Esophagus muscularis mucosa (tissue), 3 donors: ENCODE data around the gene HS2ST1.

Experiments
- POLR2A ChIP-seq: fragments of 450-650 bp; IDR thresholded peaks from one replicate; pipeline ENCODE4 v1.6.1; 2017; ENCODE audit warnings: antibody characterized with exemption, moderate library complexity, mild to moderate bottlenecking, low read depth
- POLR2AphosphoS5 ChIP-seq, 2 donors: sonication (generic); formaldehyde crosslinking; IDR thresholded peaks; one replicate each; pipeline ENCODE4 v1.6.1; 2017; ENCODE audit warnings: antibody characterized with exemption in 2 of 2
- TF ChIP-seq, protein P1 (sequence below), 3 experiments: fragments of 200-600 bp in 2 of 3; fragments of 450-650 bp in 1 of 3; sonication (generic) in 2 of 3; IDR thresholded peaks; one replicate each; pipeline ENCODE4 v1.5.1; 2017 to 2019; ENCODE audit warnings: antibody characterized with exemption in 3 of 3, mild to moderate bottlenecking in 2 of 3, moderate library complexity in 1 of 3

DNA sequence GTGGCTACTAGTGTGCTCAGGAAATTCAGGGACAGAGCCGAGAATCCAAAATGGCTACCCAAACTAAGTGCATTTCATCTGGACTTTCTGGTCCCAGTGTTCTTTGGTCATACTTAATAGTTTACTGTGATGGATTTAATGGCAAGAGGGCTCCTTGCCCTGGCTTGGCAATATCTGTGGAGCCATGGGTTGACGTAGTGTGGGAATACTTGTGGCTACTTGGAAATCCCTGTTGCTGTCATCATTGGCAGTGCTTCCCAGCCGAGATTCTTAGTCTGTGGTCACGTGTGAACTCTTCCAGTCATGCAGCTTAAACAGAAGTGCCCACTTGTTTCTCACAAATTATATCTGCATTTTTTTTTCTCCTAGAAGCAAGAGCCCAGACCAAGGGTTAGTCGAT lies 198.9 kb downstream of the HS2ST1 start:
- TF ChIP-seq, protein P1, sequence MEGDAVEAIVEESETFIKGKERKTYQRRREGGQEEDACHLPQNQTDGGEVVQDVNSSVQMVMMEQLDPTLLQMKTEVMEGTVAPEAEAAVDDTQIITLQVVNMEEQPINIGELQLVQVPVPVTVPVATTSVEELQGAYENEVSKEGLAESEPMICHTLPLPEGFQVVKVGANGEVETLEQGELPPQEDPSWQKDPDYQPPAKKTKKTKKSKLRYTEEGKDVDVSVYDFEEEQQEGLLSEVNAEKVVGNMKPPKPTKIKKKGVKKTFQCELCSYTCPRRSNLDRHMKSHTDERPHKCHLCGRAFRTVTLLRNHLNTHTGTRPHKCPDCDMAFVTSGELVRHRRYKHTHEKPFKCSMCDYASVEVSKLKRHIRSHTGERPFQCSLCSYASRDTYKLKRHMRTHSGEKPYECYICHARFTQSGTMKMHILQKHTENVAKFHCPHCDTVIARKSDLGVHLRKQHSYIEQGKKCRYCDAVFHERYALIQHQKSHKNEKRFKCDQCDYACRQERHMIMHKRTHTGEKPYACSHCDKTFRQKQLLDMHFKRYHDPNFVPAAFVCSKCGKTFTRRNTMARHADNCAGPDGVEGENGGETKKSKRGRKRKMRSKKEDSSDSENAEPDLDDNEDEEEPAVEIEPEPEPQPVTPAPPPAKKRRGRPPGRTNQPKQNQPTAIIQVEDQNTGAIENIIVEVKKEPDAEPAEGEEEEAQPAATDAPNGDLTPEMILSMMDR (IDR thresholded peaks at IDR 0.05): no peak
- TF ChIP-seq POLR2AphosphoS5 (IDR thresholded peaks at IDR 0.05) (no peak), POLR2A (no peak)
